KMS-11 (cell line): ENCODE data around the gene NOS3.

Source experiments
- H2AFZ ChIP-seq: fragments of 200-600 bp; sonication (generic); 2 replicates; pipeline ENCODE4 v1.6.1; 2016; ENCODE audit warnings: antibody characterized with exemption, mixed run types, low read depth
- H3K27ac ChIP-seq: fragments of 200-600 bp; sonication (generic); 2 replicates; pipeline ENCODE4 v1.6.1; 2016; ENCODE audit warnings: mild to moderate bottlenecking, mixed run types
- H3K27me3 ChIP-seq: fragments of 200-600 bp; sonication (generic); 2 replicates; pipeline ENCODE4 v1.6.1; 2017; ENCODE audit warnings: mild to moderate bottlenecking, low read depth, mixed run types, moderate library complexity; ENCODE audit not compliant: insufficient read depth
- H3K36me3 ChIP-seq: fragments of 200-600 bp; sonication (generic); 2 replicates; pipeline ENCODE4 v1.6.1; 2017; ENCODE audit warnings: mild to moderate bottlenecking, mixed run types; ENCODE audit not compliant: insufficient read depth
- H3K4me1 ChIP-seq: fragments of 200-600 bp; sonication (generic); 2 replicates; pipeline ENCODE4 v1.6.1; 2016; ENCODE audit warnings: mild to moderate bottlenecking, low read depth, mixed run types; ENCODE audit not compliant: poor library complexity, severe bottlenecking
- H3K4me2 ChIP-seq: fragments of 200-600 bp; sonication (generic); 2 replicates; pipeline ENCODE4 v1.7.0; 2016; ENCODE audit warnings: mild to moderate bottlenecking, mixed run types
- H3K4me3 ChIP-seq: fragments of 200-600 bp; sonication (generic); IDR thresholded peaks from 2 replicates; pipeline ENCODE4 v1.6.1; 2017; ENCODE audit warnings: low read depth, low read length, mixed read lengths; ENCODE audit not compliant: insufficient read depth
- H3K79me2 ChIP-seq: fragments of 200-600 bp; sonication (generic); 2 replicates; pipeline ENCODE4 v1.6.1; 2016; ENCODE audit warnings: low read depth, mixed run types; ENCODE audit not compliant: insufficient read depth
- H3K9ac ChIP-seq: fragments of 200-600 bp; sonication (generic); 2 replicates; pipeline ENCODE4 v1.6.1; 2016; ENCODE audit warnings: mild to moderate bottlenecking, mixed run types
- H4K20me1 ChIP-seq: fragments of 200-600 bp; sonication (generic); 2 replicates; pipeline ENCODE4 v1.6.1; 2016; ENCODE audit warnings: mild to moderate bottlenecking, mixed run types; ENCODE audit not compliant: insufficient read depth
- CTCF ChIP-seq: fragments of 200-600 bp; sonication (generic); conservative IDR thresholded peaks from 2 replicates; pipeline ENCODE4 v1.6.1; 2017; ENCODE audit warnings: low read depth, mild to moderate bottlenecking, antibody characterized with exemption, low read length, moderate library complexity, mixed read lengths

The NOS3 gene

DNA sequence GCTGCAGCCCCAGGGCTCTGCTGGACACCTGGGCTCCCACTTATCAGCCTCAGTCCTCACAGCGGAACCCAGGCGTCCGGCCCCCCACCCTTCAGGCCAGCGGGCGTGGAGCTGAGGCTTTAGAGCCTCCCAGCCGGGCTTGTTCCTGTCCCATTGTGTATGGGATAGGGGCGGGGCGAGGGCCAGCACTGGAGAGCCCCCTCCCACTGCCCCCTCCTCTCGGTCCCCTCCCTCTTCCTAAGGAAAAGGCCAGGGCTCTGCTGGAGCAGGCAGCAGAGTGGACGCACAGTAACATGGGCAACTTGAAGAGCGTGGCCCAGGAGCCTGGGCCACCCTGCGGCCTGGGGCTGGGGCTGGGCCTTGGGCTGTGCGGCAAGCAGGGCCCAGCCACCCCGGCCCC lies 2.7 kb downstream of the NOS3 start:
- no peak for TF ChIP-seq CTCF
- Histone ChIP-seq H3K4me1 (no peaks in the 10 kb centered on the region), H2AFZ (no peak overlapping the region), H3K9ac (no peak overlapping the region), H3K27me3 (peaks cover 52% of the 10 kb centered on the region), H3K36me3 (no peaks in the 10 kb centered on the region), H3K4me3 (no peak overlapping the region), H3K27ac (no peak overlapping the region), H4K20me1 (no peaks in the 10 kb centered on the region), H3K4me2 (no peak overlapping the region), H3K79me2 (no peaks in the 10 kb centered on the region)

DNA sequence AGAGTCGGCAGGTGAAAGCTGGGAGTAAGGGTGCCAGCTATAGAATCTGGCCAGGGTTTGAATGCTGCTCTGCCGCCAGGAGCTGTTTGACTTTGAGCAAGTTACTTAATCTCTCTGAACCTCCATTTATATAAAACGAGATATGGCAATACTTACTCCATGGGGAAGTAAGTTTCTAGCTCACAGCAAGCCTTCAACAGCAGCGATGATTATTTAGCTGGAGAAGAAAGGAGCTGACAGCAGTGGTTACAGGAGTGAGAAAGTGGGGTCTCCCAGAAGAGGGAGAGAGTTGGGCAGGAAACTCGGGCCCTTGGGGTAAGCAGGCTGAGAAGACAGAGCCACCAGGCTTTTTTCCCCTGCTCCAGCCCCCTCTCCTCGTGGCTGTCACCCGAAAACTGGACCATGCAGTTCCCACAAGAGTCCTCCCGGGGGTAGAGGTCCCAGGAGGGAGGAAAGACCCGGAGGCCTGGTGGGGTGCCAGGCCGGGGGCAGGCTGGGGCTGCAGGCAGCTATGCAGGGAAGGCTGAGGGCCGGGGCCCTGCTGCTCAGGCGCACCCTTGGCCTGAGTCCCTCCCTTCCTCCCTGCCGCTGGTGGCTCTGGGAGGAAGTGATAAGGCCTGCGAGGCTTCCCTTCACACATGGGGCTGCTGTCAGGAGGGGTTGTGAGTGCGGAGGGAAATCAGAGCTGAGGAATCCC lies 3.5 kb downstream of the NOS3 start:
- Histone ChIP-seq H3K4me3 (no peak overlapping the region), H2AFZ (no peak overlapping the region), H3K27me3 (peaks cover 44% of the 10 kb centered on the region), H3K4me1 (no peaks in the 10 kb centered on the region), H3K4me2 (no peak overlapping the region), H3K9ac (no peak overlapping the region), H3K79me2 (no peaks in the 10 kb centered on the region), H4K20me1 (no peaks in the 10 kb centered on the region), H3K27ac (no peak overlapping the region), H3K36me3 (no peaks in the 10 kb centered on the region)
- TF ChIP-seq CTCF: no peak

GRCh38 chr7:150994838-150995510 lies 4.2 kb downstream of the NOS3 start:
- Histone ChIP-seq H2AFZ (no peak overlapping the region), H3K4me3 (no peak overlapping the region), H3K9ac (no peak overlapping the region), H3K36me3 (no peaks in the 10 kb centered on the region), H4K20me1 (no peaks in the 10 kb centered on the region), H3K4me2 (no peak overlapping the region), H3K27me3 (peaks cover 37% of the 10 kb centered on the region), H3K4me1 (no peaks in the 10 kb centered on the region), H3K79me2 (no peaks in the 10 kb centered on the region), H3K27ac (no peak overlapping the region)
- TF ChIP-seq CTCF: no peak

- H3K27ac ChIP-seq: no peak overlapping the region
- H4K20me1 ChIP-seq: no peaks in the 10 kb centered on the region
- H3K4me2 ChIP-seq: no peak overlapping the region
- no peaks in the 10 kb centered on the region for H3K4me1 ChIP-seq
- peaks cover 22% of the 10 kb centered on the region; the same call in 1 of the 2 replicates for H3K27me3 ChIP-seq
- no peak overlapping the region for H3K9ac ChIP-seq
- H3K36me3 ChIP-seq: no peaks in the 10 kb centered on the region
- no peak for TF ChIP-seq CTCF
- no peak overlapping the region for H3K4me3 ChIP-seq
- no peak overlapping the region for H2AFZ ChIP-seq
- H3K79me2 ChIP-seq: no peaks in the 10 kb centered on the region
Observed at GRCh38 chr7:150996376-150997074, 5.7 kb downstream of the NOS3 start.
